ENCODE data around the gene MLLT10. TPM values are rescaled to one million over a fixed set of nuclear protein-coding genes. Genes with fewer than 3 reads are reported as not detected.

The MLLT10 gene
- total and polyA plus RNA-seq, 9 of the 15 experiments (the other 6 are each of a cell fraction or from before 2014, with no cell fraction given): 18.8 to 81.4 (median 64.2) TPM

DNA sequence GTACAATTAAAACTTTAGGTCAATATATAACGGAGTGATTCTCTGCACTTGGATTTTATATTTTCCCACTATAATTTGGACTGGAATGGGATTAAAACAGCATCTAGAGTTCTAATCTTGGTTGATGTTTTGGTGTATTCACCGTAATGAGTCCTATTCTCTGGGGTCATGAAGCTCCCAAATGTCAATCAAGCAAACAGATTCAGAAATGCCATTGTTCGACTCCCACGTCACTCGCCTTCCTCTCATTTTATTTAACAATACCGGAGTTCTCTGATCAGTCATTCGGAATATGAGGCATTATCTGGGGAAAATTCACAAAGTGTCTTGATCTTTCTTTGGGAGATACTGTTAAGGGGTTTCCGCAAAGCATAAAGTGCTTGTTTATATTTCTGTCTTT is 35.0 kb upstream of the MLLT10 start:
- BruUV-seq (replicated peaks): no TSS peak
- H4K20me1 ChIP-seq (replicated peaks; ENCODE audit: control insufficient read depth, insufficient read depth, low read length): no peaks in the 10 kb centered on the region
- TF ChIP-seq, protein P1, sequence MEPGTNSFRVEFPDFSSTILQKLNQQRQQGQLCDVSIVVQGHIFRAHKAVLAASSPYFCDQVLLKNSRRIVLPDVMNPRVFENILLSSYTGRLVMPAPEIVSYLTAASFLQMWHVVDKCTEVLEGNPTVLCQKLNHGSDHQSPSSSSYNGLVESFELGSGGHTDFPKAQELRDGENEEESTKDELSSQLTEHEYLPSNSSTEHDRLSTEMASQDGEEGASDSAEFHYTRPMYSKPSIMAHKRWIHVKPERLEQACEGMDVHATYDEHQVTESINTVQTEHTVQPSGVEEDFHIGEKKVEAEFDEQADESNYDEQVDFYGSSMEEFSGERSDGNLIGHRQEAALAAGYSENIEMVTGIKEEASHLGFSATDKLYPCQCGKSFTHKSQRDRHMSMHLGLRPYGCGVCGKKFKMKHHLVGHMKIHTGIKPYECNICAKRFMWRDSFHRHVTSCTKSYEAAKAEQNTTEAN (CRISPR knock-in tag; IDR thresholded peaks at IDR 0.05): no peak
- no peak for TF ChIP-seq CBFB (CRISPR knock-in tag; IDR thresholded peaks at IDR 0.05)
- no peak for TF ChIP-seq ZNF518B (CRISPR knock-in tag; IDR thresholded peaks at IDR 0.05)
- no peak for TF ChIP-seq MED1 (CRISPR knock-in tag; IDR thresholded peaks at IDR 0.05; ENCODE audit: borderline replicate concordance)
- TF ChIP-seq, protein P2, sequence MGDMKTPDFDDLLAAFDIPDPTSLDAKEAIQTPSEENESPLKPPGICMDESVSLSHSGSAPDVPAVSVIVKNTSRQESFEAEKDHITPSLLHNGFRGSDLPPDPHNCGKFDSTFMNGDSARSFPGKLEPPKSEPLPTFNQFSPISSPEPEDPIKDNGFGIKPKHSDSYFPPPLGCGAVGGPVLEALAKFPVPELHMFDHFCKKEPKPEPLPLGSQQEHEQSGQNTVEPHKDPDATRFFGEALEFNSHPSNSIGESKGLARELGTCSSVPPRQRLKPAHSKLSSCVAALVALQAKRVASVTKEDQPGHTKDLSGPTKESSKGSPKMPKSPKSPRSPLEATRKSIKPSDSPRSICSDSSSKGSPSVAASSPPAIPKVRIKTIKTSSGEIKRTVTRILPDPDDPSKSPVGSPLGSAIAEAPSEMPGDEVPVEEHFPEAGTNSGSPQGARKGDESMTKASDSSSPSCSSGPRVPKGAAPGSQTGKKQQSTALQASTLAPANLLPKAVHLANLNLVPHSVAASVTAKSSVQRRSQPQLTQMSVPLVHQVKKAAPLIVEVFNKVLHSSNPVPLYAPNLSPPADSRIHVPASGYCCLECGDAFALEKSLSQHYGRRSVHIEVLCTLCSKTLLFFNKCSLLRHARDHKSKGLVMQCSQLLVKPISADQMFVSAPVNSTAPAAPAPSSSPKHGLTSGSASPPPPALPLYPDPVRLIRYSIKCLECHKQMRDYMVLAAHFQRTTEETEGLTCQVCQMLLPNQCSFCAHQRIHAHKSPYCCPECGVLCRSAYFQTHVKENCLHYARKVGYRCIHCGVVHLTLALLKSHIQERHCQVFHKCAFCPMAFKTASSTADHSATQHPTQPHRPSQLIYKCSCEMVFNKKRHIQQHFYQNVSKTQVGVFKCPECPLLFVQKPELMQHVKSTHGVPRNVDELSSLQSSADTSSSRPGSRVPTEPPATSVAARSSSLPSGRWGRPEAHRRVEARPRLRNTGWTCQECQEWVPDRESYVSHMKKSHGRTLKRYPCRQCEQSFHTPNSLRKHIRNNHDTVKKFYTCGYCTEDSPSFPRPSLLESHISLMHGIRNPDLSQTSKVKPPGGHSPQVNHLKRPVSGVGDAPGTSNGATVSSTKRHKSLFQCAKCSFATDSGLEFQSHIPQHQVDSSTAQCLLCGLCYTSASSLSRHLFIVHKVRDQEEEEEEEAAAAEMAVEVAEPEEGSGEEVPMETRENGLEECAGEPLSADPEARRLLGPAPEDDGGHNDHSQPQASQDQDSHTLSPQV (IDR thresholded peaks at IDR 0.05): no peak
- no peak for TF ChIP-seq RNF219 (CRISPR knock-in tag; IDR thresholded peaks at IDR 0.05)
- no peak for TF ChIP-seq ZKSCAN3 (CRISPR knock-in tag; IDR thresholded peaks at IDR 0.05)
- TF ChIP-seq RBM14 (IDR thresholded peaks at IDR 0.05; ENCODE audit: borderline replicate concordance, insufficient read depth, low read depth, low read length): no peak
- TF ChIP-seq MYBL2 (IDR thresholded peaks at IDR 0.05; ENCODE audit: low read depth): no peak
- TF ChIP-seq MYBL2 (CRISPR knock-in tag; IDR thresholded peaks at IDR 0.05; ENCODE audit: borderline replicate concordance): no peak
- H3K4me1 ChIP-seq (replicated peaks in 1 of 2; ENCODE audit: control insufficient read depth in 2 of 2, insufficient read depth in 2 of 2, low read length in 2 of 2): peaks cover 0 to 42% of the 10 kb centered on the region in 2 experiments; a peak in 3 of 5 replicates
- H3K4me3 ChIP-seq: no peak overlapping the region
- H3K79me2 ChIP-seq (ENCODE audit: control insufficient read depth, insufficient read depth, low read length): no peaks in the 10 kb centered on the region
- no peak for DNase-seq (ENCODE audit: extremely low read depth in 1 of 4, low spot score in 3 of 4)
- no peaks in the 10 kb centered on the region; the same call in 1 of the 2 replicates for H3K9me3 ChIP-seq (replicated peaks; ENCODE audit: control insufficient read depth, insufficient read depth, low read depth, low read length)
- CTCF ChIA-PET (ENCODE audit: low intra/inter-chr PET ratio): no interaction called here
- H3K27me3 ChIP-seq (ENCODE audit: control insufficient read depth in 2 of 2, insufficient read depth in 2 of 2, low read length in 2 of 2): no peaks in the 10 kb centered on the region
- in situ Hi-C loops (cut with MboI): loop anchor here (25.0 kb wide), 1 partner anchor 438 kb away; no protein-coding TSS in a partner anchor
- intact Hi-C loops (cut with micrococcal nuclease): loop anchor here (5.0 to 10.0 kb wide), 3 partner anchors 33 to 453 kb away; partner anchors contain the start of gene MLLT10
- POLR2A ChIA-PET: no interaction called here
- no peak overlapping the region for H2AFZ ChIP-seq (ENCODE audit: low read depth, low read length)
- no peaks in the 10 kb centered on the region for H3K9me1 ChIP-seq (ENCODE audit: control insufficient read depth, insufficient read depth, low read length)
- no peak for FAIRE-seq
- whole genome bisulfite sequencing (ENCODE audit: insufficient coverage, low coverage, missing lambda C conversion rate): 83% methylated on average over 8 of the region's 8 CpGs
- H3K36me3 ChIP-seq (ENCODE audit: control insufficient read depth, insufficient read depth, low read length): no peaks in the 10 kb centered on the region
- no peak overlapping the region for H3K9ac ChIP-seq (ENCODE audit: insufficient read depth in 1 of 2, low read depth in 2 of 2, low read length in 2 of 2)
- no peak overlapping the region for H3K27ac ChIP-seq (ENCODE audit: extremely low read depth, low read depth, low read length)
- no peak for ATAC-seq
- no peak overlapping the region for H3K4me2 ChIP-seq (ENCODE audit: insufficient read depth, low read length)
